ENCODE data around the gene DPP6.

- TF ChIP-seq ELF4 (CRISPR knock-in tag; IDR thresholded peaks at IDR 0.05; ENCODE audit: low read depth) = no peak
- TF ChIP-seq, protein P1, sequence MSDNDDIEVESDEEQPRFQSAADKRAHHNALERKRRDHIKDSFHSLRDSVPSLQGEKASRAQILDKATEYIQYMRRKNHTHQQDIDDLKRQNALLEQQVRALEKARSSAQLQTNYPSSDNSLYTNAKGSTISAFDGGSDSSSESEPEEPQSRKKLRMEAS (CRISPR knock-in tag; IDR thresholded peaks at IDR 0.05) = no peak
Observed at GRCh38 chr7:154426778-154427177, 374.6 kb downstream of the DPP6 start.
